Anterior cingulate cortex (tissue), 58 donors: ENCODE measurements around the gene HAPLN2.

Source experiments
- DNase-seq, 58 donors: peaks; one replicate each; lab custom pipeline; 2025; lab: John Stamatoyannopoulos, UW

The HAPLN2 gene

DNA sequence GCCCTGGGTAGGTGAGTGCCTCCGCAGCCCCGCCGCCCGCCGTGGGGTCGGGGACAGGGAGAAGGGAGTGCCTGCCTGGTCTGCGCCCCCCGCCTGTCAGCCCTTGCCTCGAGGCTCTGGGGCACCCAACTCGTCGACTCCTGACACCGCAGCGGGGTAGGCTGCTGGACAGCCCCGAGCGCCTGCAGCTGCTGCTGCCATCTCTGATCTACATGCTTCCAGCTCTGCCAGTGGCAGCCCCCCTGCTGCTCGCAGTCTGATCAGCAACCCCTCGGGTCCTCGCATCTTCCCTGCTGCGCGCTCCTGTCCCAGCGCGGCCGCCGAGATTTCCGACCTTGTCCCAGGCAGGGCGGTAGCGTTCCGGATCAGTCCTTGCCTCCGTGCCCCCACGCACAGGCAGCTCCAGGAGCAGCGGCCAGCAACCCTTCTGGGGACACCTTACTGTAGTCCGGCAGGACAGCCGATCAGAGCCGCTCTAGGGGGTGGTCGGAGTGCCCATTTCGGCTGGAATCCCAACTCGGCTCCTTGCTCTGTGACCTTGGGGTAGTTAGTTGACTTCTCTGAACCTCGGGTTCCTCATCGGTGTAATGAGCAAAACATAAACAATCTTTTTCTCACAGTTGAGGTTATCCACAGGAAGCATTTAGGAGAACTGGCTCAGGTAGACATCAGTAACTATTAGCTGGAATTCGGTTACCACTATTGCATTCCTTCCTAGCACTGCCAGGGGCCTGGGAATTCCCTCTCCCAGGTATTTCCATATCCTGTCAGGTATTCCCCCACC, 23.2 kb downstream of the HAPLN2 start:
- DNase-seq = peak in 6 of 58 donors; percentile 25 to 52 (median 44)

GRCh38 chr1:156643049-156643777, 24.0 kb downstream of the HAPLN2 start:
- DNase-seq = peak in 3 of 58 donors; percentile 9 to 40 (median 14)

GRCh38 chr1:156643778-156644092, 24.5 kb downstream of the HAPLN2 start:
- peak in 1 of 58 donors; percentile 40 for DNase-seq

DNA sequence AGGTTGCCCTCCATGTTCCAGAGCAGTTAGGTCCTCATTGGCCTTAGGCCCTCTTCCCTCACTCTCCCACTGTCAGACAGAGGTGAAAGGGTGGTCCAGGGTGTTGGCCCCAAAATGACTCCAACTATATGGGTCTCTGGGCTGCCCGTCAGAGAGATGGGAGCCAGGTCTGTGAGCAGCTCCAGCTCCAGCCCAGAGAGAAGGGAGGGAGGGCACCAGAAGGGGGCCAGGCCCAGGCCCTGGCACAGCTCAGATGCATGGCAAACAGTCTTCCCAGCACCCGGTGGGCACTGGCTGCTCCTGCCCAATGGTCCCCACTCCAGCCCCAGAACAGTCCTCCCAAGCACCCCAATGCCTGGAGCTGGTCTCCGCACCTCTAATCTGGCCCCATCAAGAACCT, 24.9 kb downstream of the HAPLN2 start:
- no peak for DNase-seq

- no peak for DNase-seq
These were observed 25.4 kb downstream of the HAPLN2 start for GRCh38 chr1:156644640-156645039.

DNA sequence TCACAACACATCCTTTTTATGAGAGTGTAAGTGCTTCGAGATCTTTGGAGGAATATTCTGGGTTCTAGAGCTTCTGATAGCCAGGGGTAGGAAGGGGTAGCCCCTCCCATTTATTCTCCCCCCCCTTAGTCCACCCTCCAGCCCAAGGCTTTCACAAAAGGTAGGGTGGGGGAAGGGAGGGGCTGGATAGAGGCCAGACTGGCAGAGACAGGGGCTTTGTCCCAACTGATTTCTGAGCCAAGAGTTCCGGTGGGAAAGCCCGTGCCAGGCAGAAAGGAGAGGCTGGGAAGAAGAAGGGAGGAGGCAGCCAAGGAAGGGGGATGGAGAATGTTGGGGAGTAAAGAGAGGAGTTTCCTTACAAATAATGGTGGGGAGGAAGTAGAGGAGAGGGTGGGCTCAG, 25.8 kb downstream of the HAPLN2 start:
- peak in 38 of 58 donors; percentile 16 to 72 (median 38) for DNase-seq

- no peak for DNase-seq
These were observed 26.5 kb downstream of the HAPLN2 start for GRCh38 chr1:156645666-156646065.

GRCh38 chr1:156646738-156647211, 27.6 kb downstream of the HAPLN2 start:
- DNase-seq = no peak

GRCh38 chr1:156647351-156647750, 28.1 kb downstream of the HAPLN2 start:
- DNase-seq = no peak

DNA sequence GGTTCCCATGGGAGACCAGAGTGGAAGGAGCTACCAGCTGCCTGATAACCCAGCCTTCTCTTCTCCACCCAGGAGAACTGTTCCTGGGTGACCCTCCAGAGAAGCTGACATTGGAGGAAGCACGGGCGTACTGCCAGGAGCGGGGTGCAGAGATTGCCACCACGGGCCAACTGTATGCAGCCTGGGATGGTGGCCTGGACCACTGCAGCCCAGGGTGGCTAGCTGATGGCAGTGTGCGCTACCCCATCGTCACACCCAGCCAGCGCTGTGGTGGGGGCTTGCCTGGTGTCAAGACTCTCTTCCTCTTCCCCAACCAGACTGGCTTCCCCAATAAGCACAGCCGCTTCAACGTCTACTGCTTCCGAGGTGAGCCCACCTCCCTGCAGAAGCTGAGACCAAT, 29.3 kb downstream of the HAPLN2 start:
- DNase-seq = no peak

DNA sequence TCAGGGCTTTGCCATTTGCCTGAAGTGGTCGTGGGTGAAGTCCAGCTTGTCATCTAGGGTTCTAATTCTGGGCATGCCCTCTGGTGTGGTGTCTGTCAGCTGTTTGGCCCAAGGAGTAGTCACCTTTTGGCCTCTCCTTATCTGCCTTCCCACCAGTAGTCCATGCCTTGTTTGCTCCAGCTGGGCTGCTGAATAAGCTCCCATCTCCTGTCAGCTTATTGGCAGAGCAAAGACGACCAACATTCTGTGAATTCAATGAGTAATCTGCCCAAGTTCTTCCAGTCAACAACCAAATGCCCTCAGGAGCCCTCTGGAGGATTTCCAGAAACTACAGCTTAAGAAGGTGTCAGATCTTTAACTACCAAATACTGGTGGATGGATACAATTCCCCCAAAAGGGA, 29.7 kb downstream of the HAPLN2 start:
- DNase-seq = no peak

DNA sequence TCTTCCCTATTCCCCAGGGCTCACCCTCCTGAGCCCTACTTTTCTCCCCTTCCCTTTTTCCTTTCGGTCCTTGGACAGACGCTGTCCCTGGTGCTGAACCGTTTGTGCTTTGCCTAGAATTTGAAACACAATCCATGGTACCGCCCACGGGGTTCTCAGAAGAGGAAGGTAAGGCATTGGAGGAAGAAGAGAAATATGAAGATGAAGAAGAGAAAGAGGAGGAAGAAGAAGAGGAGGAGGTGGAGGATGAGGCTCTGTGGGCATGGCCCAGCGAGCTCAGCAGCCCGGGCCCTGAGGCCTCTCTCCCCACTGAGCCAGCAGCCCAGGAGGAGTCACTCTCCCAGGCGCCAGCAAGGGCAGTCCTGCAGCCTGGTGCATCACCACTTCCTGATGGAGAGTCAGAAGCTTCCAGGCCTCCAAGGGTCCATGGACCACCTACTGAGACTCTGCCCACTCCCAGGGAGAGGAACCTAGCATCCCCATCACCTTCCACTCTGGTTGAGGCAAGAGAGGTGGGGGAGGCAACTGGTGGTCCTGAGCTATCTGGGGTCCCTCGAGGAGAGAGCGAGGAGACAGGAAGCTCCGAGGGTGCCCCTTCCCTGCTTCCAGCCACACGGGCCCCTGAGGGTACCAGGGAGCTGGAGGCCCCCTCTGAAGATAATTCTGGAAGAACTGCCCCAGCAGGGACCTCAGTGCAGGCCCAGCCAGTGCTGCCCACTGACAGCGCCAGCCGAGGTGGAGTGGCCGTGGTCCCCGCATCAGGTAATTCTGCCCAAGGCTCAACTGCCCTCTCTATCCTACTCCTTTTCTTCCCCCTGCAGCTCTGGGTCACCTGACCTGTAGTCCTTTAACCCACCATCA, 33.1 kb downstream of the HAPLN2 start:
- no peak for DNase-seq

- no peak for DNase-seq
These were observed 33.8 kb downstream of the HAPLN2 start for GRCh38 chr1:156652992-156653355.

DNA sequence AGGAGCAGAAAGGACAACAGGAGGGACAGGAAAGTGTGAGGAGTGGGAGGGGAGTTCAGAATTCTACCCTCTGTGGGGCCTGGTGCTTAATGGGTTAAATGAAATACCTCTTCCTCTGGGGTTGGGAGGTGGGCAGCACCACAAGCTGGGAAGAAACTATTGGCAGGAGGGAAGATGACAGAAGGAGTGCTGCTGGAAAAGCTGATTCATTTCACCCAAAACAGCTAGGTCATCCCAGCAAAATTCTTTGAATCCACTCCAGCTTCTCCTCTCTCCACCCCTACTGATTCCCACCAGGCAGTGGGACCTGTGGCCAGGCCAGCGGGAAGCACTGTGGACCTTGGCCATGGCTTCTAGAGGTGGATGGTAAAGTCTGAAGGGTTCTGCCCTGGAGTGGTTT, 35.5 kb downstream of the HAPLN2 start:
- DNase-seq = no peak

DNA sequence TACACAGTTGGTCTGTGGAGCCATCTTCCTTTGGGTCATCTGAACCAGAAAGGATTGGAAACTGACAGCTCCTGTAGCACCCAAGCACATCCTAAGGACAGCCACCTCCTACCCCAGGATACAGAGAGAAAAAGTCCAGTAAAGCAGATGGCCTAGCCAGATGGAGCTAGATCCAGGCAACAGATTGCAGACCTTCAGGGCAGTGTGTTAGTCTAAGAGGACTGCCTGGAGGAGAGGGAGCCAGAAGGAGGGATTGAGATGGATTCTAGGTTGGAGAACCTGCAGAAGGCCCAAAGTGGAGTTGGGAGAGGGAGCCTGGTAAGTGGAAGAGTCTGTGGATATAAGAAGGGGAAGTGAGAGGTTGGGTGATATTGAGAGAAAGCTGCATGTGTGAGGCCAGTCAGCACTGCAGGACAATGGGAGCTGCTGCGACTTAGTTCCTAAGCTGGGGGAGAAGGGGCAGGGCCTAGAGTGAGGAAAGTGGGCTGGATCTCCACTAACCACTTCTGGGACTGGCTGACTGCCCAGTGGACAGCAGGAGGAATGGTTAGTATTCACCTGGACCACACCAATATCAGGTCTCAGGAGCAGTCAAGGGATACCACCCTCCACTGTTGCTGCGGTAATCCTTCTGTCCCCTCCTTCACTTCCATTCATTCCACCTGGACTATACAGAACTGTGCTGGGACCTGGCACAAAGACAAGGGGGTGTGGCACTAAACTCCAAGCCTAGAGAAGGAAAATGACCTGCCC, 36.1 kb downstream of the HAPLN2 start:
- no peak for DNase-seq

- no peak for DNase-seq
These were observed 36.8 kb downstream of the HAPLN2 start for GRCh38 chr1:156655904-156656516.

- peak in 56 of 58 donors; percentile 36 to 91 (median 72) for DNase-seq
These were observed 37.9 kb downstream of the HAPLN2 start for GRCh38 chr1:156656806-156657740.

DNA sequence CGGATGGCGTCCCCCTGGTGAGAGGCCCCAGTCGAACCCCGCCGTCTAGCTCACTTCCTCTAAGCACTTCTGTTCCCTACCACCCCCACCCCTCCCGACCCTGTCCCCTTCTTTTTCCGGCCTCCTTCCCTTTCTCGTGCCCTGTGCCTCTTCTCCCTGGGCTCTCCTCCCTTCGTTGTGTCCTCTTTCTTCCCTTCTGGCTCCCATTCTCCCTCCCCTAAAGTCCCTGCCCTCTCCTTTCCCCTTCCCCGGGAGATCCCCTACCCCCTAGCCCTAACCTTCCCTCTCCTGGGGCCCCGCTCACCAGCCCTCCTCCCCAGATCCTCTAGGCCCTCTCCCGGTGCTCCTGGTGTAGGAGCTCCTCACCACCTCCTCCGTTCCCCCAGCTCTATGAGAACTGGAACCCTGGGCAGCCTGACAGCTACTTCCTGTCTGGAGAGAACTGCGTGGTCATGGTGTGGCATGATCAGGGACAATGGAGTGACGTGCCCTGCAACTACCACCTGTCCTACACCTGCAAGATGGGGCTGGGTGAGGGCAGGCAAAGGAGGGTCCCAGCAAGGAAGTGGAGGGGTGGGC, 38.6 kb downstream of the HAPLN2 start:
- peak in 4 of 58 donors; percentile 31 to 39 (median 35) for DNase-seq
